Measurements from ENCODE around the gene NTN5.
"Not testable (repeated sequence)": the region's sequence is repeated elsewhere in the genome, so short reads cannot be mapped to it uniquely, and the experiment has no call there.

NTN5 gene

GRCh38 chr19:48696353-48697010 lies 23.7 kb upstream of the NTN5 start:
- DNase-seq, result no peak

DNA sequence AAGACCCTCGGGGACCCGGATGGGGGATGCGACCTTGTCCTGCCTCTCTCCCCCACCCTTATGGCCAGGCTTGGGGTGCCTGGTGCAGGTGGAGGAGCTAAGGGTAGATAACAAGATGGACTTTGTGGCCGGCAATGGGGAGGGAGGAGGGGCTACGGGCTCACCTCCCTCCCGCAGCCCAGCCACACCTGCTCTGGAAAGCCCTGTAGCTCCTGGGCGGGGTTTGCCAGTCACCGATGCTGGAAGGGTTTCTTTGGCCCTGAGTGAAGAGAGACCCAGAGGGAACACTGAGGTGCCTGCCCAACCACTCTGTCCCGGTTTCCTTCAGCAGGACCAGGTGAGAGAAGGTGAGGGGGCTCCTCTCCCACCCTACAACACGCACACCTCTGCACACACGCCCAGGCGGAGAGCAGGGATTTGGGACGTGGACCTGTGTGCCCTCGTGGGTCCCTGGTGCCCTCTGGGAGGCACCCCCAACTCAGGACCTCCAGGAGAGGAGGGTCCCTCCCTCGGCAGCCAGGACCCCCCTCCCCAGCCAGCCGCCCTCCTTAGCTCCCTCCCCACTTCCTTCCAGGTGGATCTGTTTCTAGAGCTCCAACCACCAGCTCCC lies 23.0 kb upstream of the NTN5 start, which contains the start of gene FUT2:
TSS of gene FUT2 (plus strand) at position 229 of the 610 bp plus-strand sequence. CDS start 6,986 bp downstream, outside the sequence.
- DNase-seq, result no peak

GRCh38 chr19:48693629-48694028 lies 20.8 kb upstream of the NTN5 start:
- not testable (repeated sequence) for DNase-seq

DNA sequence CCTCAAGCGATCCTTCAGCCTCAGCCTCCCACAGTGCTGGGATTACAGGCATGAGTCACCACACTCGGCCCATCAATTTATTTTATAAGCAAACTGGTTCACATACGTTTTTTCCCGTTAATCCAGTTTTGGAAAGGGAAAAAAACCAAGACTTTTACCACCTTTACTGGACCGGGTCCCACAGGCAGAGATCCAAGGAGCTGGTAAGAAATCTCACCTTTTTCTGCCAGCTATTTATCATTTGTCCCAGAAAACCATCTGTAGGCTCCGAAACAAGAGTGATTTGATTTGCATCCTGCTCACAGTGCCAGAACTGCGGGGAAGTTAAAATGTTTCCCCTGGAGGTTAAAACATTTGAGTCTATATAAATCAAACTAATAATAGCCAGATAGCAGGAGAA lies 16.6 kb upstream of the NTN5 start:
- no peak for DNase-seq

- no peak for DNase-seq
These were observed 15.0 kb upstream of the NTN5 start for GRCh38 chr19:48687776-48688175.

DNA sequence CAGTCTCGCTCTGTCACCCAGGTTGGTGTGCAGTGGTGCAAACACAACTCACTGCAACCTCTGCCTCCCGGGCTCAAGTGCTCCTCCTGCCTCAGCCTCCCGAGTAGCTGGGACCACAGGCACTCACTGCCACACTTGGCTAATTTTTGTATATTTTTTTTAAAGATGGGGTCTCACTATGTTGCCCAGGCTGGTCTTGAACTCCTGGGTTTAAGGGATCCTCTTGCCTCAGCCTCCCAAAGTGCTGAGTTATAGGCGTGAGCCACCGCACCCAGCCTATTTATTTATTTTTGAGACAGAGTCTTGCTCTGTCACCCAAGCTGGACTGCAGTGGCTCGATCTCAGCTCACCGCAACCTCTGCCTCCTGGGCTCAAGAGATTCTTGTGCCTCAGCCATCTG lies 13.8 kb upstream of the NTN5 start:
- DNase-seq, result not testable (repeated sequence)

DNA sequence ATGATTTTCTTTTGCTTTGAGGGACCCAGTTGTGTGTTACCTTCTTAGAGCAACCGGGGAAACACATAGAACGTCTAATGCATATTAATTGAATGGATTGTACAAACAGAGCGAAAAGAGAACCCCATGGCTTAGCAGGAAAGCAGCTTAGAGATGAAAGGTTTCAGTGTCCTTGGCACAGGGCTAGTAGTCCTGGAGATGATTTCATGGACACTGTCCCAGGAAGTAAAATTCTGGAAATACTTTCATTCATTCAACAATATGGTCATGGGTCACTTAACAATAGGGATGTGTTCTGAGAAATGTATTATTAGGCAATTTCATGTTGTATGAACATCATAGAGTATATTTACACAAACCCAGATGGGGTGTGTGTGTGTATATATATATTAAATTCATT lies 13.3 kb upstream of the NTN5 start:
- no peak for DNase-seq

DNA sequence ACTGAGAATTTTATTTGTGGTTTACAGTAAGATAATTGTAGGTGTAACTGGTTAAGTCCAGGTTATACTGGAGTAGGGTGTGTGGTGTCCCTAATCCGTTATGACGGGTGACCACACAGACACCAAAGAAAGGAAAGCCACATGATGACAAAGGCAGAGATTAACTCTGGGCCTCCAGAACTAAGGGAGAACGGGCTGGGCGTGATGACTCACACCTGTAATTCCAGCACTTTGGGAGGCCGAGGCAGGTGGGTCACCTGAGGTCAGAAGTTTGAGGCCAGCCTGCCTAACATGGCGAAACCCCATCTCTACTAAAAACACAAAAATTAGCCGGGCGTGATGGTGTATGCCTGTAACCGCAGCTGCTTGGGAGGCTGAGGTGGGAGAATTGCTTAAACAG lies 12.8 kb upstream of the NTN5 start:
- DNase-seq, result no peak

DNA sequence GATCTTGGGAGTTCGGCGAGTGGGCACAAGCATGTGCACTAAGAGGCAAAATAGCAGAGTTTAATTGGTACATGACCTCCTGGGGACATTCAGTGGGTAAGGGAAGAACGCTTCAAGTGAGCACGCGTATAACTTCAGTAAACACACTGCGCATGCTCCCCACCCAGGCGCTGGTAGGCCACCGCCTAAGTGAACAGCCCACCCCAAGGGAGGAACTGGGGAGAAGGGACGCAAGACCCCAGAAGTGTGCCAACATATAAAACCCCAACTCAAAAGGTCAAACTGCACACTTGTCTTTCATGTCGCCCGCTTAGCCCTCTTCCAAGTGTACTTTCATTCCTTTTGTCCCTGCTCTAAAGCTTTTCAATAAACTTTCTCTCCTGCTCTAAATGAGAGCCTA lies 10.5 kb upstream of the NTN5 start:
- peak in 1 of 5 donors; percentile 10 for DNase-seq

- DNase-seq, result no peak
These were observed 8.3 kb upstream of the NTN5 start for GRCh38 chr19:48681127-48681470.

DNA sequence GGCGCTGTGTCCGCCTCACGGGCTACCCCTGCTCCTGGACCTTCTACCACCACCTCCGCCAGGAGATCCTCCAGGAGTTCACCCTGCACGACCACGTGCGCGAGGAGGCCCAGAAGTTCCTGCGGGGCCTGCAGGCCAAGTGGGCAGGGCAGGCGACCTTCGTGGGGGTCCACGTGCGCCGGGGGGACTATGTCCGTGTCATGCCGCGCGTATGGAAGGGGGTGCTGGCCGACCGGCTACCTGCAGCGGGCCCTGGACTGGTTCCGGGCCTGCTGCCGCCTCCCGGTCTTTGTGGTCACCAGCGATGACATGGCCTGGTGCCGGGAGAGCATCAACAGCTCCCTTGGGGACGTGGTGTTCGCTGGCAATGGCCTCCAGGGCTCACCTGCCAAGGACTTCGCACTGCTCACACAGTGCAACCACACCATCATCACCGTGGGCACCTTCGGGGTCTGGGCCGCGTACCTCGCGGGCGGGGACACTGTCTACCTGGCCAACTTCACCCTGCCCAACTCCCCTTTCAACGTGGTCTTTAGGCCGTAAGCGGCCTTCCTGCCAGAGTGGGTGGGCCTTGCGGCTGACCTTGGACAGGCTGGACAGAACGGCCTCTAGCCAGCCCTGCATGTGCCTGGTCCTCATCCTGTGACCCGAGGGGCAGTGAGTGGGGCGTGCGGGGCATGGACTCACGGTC lies 7.8 kb upstream of the NTN5 start:
- DNase-seq, result no peak

DNA sequence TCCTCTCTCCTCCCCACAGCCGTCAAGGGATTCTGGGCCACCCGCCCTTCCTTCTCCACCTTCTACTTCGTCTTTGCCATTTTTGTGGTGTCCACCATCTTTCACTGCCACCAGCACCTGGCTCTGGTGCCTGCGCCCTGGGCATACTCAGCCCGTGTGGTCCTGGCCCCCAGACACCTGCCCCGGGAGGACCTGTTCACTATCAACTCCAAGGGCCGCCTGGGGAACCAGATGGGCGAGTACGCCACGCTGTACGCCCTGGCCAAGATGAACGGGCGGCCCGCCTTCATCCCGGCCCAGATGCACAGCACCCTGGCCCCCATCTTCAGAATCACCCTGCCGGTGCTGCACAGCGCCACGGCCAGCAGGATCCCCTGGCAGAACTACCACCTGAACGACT lies 7.2 kb upstream of the NTN5 start:
- DNase-seq, result not testable (repeated sequence)

DNA sequence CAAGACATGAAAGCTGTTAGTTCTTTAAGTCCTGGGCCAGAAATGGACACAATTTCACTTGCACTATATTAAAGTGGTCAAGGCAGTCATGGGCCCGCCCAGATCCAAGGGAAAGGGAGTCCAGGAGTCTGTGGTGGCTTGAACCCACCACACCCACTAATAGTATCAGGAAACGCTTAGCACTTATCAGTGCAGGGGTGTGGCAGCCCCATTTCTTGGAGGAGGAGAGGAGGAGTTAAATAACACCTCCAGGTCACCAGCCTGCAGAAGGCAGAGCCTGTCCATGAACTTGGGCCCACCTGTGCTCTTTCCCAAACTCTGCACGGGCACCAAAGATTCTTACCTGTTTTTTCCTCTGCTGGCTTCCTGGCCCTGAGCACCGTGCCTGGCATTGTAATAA lies 5.4 kb upstream of the NTN5 start:
- no peak for DNase-seq

- no peak for DNase-seq
These were observed 4.1 kb upstream of the NTN5 start for GRCh38 chr19:48676887-48677286.

GRCh38 chr19:48676487-48676886 lies 3.7 kb upstream of the NTN5 start:
- no peak for DNase-seq

DNA sequence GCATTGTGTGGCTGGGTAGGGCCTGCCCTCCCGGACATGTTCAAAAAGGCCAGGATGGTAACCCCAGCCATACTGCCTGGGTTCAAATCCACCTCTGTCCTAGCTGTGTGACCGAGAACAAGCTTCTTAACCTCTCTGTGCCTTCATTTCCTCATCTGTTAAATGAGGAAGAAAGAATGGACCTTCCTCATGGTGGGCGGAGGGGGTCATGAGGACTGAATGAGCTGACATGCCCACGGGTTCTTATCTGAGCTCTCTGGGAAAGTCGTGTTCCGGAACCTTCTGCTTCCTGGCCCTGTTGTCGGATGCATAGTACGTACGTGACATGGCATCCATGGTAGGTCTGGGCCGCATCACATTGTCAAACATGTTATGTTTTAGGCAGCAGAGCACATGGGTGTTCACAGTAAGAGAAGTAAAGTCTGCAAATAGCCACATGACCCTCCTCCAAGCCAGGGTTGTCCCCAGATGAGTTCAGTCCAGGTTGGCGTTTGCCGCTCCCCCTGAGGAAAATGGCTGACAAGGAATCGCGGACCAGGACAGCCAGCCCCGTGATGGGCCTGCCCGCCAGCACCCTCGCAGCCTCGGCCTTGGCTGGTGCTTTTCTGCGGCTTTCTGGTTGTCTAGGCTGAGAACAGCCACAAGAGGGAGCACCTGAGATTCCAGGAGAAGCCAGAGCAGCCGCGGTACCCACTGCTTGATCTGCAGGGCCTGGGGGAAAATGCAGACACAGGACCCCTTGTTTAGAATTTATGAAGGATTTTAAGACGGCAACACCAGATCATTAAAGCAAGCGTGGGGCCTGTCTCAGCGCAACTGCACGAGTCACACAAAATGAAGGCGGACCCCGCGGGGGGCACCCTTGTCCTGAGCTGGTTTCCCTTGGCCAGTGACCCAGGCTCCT lies 2.4 kb upstream of the NTN5 start:
- DNase-seq, result peak; percentile 41 to 71 (median 64)

DNA sequence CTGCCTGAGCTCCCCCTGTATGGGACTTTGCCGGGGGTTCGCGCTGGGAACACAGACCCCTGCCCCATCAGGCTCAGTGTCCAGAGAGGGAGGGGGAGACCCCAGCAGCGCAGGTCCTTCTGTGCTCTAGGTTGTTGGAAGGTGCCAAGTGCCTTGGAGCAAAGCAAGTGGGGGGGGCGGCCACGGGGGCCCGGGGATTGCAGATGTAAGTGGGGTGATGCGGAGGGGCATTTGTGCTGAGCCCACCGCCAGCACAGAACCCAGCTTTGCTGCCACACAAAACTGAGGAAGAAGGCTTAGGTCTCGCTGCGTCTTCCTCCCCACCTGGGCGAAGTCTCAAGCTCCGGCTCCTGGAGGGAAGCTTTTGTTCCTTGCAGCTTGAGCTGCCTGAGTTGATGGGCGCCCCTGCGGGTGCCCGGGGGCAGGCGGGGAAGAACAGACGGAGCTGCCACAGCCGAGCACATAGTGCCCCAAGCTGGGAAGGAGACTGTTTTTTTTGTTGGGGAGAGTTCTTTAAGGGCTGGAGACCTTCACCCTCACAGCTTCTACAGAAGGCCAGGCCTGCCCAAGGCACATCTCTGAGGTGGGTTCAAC lies 1.5 kb upstream of the NTN5 start:
- DNase-seq, result no peak

DNA sequence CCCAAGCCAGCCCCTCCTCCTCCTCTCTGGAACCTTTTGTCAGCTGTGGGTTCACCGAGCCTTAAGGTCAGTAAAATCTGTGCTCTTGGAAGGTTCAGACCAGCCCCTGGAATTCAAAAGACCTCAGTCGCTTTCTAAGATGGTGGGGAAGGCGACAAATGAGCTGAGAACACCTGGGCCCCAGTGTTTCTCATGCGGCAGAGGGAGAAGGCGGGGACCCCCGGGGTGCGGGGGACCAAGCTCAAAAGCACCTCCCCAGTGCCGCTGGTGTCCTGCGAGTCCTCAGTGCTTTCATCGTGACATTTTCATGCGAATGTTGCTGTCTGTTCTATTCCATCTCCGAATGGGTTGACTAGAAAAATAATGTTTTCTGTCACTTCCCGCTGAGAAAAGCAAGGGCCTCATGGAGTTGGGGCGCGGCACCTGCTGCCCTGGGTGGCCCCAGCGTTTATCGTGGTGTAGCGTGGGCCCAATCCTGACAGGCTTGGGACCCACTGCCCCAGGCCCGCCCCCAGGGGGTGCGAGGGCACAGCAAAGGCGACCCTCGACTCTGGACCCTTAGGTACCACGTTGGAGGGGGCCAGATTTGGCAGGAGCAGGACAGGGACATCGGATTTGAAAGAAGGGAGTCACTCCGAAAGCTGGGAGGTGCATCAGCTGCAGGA lies 751 bp upstream of the NTN5 start:
- no peak for DNase-seq

GRCh38 chr19:48671446-48671995 lies 1.3 kb downstream of the NTN5 start:
- DNase-seq, result no peak

DNA sequence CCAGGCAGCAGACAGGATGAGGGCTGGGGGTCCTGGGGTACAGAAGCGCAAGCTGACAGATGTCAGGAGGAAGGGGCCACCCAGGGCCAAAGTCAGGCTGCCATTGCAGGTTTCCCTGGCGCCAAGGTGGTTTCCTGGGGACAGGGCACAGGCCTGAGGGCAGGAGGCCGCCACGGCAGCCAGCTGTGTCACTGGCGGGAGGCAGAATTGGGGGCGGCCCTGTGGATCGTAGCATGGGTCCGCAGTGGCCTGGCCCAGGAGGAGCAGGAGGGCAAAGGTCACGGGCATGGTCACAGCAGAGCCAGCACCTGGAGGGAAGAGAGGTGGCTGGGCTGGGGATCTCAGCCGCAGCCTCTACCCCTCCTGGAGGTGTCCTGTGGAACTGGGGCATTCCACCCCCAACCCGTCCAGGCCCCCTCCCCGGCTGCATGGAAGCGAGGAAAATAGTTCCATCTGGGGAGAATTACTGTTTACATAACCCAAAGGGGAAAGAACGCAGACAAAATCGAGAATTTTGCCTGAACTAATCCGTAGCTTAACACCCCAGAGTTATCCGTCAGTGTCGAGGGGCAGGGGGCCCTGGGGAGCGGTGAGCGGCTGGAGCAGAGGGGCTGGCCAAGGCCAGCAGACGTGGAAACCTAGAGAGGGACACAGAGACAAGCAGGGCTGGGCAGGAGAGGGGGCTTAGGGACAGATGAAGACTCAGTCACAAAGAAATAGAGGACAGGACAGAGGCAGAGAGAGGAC lies 1.9 kb downstream of the NTN5 start:
- DNase-seq, result no peak
